Panc1 (cell line): ENCODE results near the gene ADH5. TPM values are rescaled to one million over a fixed set of nuclear protein-coding genes. Genes with fewer than 3 reads are reported as not detected.

Source experiments
- ATAC-seq: fragments of 200-7000 bp; cut with Tn5 transposase; 2 replicates; pipeline ENCODE4 v1.9.1; 2020; ENCODE audit warnings: mild to moderate bottlenecking, moderate library complexity
- BruUV-seq: library from RNA; stranded (reverse); fragments of 400-500 nt; replicated peaks from 2 replicates; lab custom pipeline; 2021; lab: Mats Ljungman, UMichigan
- CTCF ChIA-PET: fragments of 300-600 bp; sonication (Branson Sonifier 250); formaldehyde crosslinking; loops from one replicate; lab custom pipeline; 2022; ENCODE audit warnings: antibody characterized with exemption; lab: Charles Lee
- POLR2A ChIA-PET: fragments of 300-600 bp; sonication (Branson Sonifier 250); formaldehyde crosslinking; loops from one replicate; lab custom pipeline; 2022; ENCODE audit warnings: antibody characterized with exemption; lab: Charles Lee
- DNase-seq: peaks from one replicate; pipeline ENCODE4 v3.0.0-alpha.2; 2010; ENCODE audit warnings: low read depth, low spot score
- H3K27ac ChIP-seq: 2 replicates; pipeline ENCODE4 v1.5.1; 2011; ENCODE audit warnings: mild to moderate bottlenecking, low read length, inconsistent platforms
- H3K27me3 ChIP-seq: fragments of 200-500 bp; sonication (Bioruptor generic); 2 replicates; pipeline ENCODE4 v1.6.0; 2014; ENCODE audit warnings: low read length, inconsistent platforms; ENCODE audit not compliant: control insufficient read depth, insufficient read depth
- H3K36me3 ChIP-seq: fragments of 200-500 bp; sonication (Bioruptor generic); 2 replicates; pipeline ENCODE4 v1.5.1; 2014; ENCODE audit warnings: inconsistent platforms, mild to moderate bottlenecking, low read length, moderate library complexity; ENCODE audit not compliant: control insufficient read depth, insufficient read depth
- H3K4me1 ChIP-seq: 2 replicates; pipeline ENCODE4 v1.5.1; 2011; ENCODE audit warnings: inconsistent platforms, mild to moderate bottlenecking, low read length, moderate library complexity; ENCODE audit not compliant: control insufficient read depth, insufficient read depth
- H3K4me3 ChIP-seq, 2 experiments: 2 replicates each; pipeline ENCODE4 v1.5.1; 2011 to 2012; ENCODE audit warnings: low read depth in 2 of 2, low read length in 2 of 2, mild to moderate bottlenecking in 2 of 2, inconsistent platforms in 1 of 2, moderate library complexity in 1 of 2
- H3K9me3 ChIP-seq: fragments of 200-500 bp; sonication (Bioruptor generic); 2 replicates; pipeline ENCODE4 v1.5.1; 2014; ENCODE audit warnings: low read depth, mild to moderate bottlenecking, inconsistent platforms, low read length, moderate library complexity; ENCODE audit not compliant: control insufficient read depth, insufficient read depth
- POLR2AphosphoS5 ChIP-seq: IDR thresholded peaks from 2 replicates; pipeline ENCODE4 v1.6.1; 2012; ENCODE audit warnings: mild to moderate bottlenecking, low read depth, low read length, moderate library complexity
- SIN3A ChIP-seq: IDR thresholded peaks from 2 replicates; pipeline ENCODE4 v1.6.1; 2012; ENCODE audit warnings: low read depth, mild to moderate bottlenecking, low read length, moderate library complexity, borderline replicate concordance; ENCODE audit not compliant: insufficient read depth
- TCF7L2 ChIP-seq: IDR thresholded peaks from 2 replicates; pipeline ENCODE4 v1.6.1; 2011; ENCODE audit warnings: mild to moderate bottlenecking, low read depth, low read length, inconsistent platforms
- in situ Hi-C: cut with HindIII; loops from 2 replicates; pipeline ENCODE4 v1.10.0; 2016; ENCODE audit warnings: low sequenced_read_pairs, low pct_unique_long_range_greater_than_20kb
- intact Hi-C: fragments of 100-400 bp; cut with micrococcal nuclease; formaldehyde crosslinking; loops from one replicate; pipeline ENCODE4 v1.10.0; 2022; ENCODE audit not compliant: unreplicated experiment
- total RNA-seq: library from RNA; stranded (reverse); gene quantifications from one replicate; pipeline ENCODE4 v1.2.1, GENCODE V29; 2021; ENCODE audit not compliant: unreplicated experiment
- TF ChIP-seq, protein P1 (sequence below), 2 experiments: IDR thresholded peaks; 2 replicates each; pipeline ENCODE4 v1.6.1; 2011 to 2012; ENCODE audit warnings: low read depth in 2 of 2, control low read depth in 1 of 2, low read length in 1 of 2, mild to moderate bottlenecking in 1 of 2, moderate library complexity in 1 of 2; ENCODE audit not compliant: insufficient read depth in 1 of 2
- TF ChIP-seq, protein P2 (sequence below): fragments of 450-650 bp; IDR thresholded peaks from 2 replicates; pipeline ENCODE4 v1.5.1; 2017; ENCODE audit warnings: mild to moderate bottlenecking

ADH5 gene
- total RNA-seq, 1 experiment from 2014 or later = 117 TPM

DNA sequence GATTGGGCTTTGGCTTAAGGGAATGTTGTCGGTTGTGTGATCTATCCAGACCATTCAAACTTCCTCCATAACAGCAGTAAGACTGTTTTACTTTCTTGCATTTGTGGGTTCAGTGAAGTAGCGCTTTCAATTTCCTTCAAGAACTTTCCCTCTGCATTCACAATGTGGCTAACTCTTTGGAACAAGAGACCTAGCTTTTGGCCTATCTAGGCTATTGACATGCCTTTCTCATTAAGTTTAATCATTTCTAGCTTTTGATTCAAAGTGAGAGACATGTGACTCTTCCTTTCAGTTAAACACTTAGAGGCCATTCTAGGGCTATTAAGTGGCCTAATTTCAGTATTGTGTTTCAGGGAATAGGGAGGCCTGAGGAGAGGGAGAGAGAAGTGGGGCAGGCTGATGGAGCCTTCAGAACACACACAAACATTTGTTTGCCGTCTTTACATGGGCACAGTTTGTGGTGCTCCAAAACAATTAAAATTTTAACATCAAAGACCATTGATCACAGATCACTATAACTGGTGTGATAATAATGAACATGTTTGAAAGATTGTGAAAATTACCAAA is 34.1 kb downstream of the ADH5 start:
- Histone ChIP-seq H3K27me3 (no peaks in the 10 kb centered on the region), H3K27ac (no peak overlapping the region), H3K9me3 (no peaks in the 10 kb centered on the region), H3K4me1 (peaks cover 11% of the 10 kb centered on the region), H3K4me3 (no peak overlapping the region), H3K36me3 (no peaks in the 10 kb centered on the region; the same call in 1 of the 2 replicates)
- no peak for TF ChIP-seq POLR2AphosphoS5
- no peak for TF ChIP-seq SIN3A
- TF ChIP-seq, protein P1, sequence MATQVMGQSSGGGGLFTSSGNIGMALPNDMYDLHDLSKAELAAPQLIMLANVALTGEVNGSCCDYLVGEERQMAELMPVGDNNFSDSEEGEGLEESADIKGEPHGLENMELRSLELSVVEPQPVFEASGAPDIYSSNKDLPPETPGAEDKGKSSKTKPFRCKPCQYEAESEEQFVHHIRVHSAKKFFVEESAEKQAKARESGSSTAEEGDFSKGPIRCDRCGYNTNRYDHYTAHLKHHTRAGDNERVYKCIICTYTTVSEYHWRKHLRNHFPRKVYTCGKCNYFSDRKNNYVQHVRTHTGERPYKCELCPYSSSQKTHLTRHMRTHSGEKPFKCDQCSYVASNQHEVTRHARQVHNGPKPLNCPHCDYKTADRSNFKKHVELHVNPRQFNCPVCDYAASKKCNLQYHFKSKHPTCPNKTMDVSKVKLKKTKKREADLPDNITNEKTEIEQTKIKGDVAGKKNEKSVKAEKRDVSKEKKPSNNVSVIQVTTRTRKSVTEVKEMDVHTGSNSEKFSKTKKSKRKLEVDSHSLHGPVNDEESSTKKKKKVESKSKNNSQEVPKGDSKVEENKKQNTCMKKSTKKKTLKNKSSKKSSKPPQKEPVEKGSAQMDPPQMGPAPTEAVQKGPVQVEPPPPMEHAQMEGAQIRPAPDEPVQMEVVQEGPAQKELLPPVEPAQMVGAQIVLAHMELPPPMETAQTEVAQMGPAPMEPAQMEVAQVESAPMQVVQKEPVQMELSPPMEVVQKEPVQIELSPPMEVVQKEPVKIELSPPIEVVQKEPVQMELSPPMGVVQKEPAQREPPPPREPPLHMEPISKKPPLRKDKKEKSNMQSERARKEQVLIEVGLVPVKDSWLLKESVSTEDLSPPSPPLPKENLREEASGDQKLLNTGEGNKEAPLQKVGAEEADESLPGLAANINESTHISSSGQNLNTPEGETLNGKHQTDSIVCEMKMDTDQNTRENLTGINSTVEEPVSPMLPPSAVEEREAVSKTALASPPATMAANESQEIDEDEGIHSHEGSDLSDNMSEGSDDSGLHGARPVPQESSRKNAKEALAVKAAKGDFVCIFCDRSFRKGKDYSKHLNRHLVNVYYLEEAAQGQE (IDR thresholded peaks at IDR 0.05; ENCODE audit: insufficient read depth in 1 of 2, low read depth in 2 of 2, low read length in 1 of 2) = no peak
- no peak for TF ChIP-seq TCF7L2
- TF ChIP-seq, protein P2, sequence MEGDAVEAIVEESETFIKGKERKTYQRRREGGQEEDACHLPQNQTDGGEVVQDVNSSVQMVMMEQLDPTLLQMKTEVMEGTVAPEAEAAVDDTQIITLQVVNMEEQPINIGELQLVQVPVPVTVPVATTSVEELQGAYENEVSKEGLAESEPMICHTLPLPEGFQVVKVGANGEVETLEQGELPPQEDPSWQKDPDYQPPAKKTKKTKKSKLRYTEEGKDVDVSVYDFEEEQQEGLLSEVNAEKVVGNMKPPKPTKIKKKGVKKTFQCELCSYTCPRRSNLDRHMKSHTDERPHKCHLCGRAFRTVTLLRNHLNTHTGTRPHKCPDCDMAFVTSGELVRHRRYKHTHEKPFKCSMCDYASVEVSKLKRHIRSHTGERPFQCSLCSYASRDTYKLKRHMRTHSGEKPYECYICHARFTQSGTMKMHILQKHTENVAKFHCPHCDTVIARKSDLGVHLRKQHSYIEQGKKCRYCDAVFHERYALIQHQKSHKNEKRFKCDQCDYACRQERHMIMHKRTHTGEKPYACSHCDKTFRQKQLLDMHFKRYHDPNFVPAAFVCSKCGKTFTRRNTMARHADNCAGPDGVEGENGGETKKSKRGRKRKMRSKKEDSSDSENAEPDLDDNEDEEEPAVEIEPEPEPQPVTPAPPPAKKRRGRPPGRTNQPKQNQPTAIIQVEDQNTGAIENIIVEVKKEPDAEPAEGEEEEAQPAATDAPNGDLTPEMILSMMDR = no peak
- ATAC-seq (no peak), DNase-seq (no peak)
- no TSS peak for BruUV-seq
- ChIA-PET POLR2A (no interaction called here), CTCF (no interaction called here)
- intact Hi-C loops (loop anchor here (10.0 kb wide), 1 partner anchor 130 kb away; the partner anchor contains the start of gene EIF4E), in situ Hi-C loops (no loop called here)

DNA sequence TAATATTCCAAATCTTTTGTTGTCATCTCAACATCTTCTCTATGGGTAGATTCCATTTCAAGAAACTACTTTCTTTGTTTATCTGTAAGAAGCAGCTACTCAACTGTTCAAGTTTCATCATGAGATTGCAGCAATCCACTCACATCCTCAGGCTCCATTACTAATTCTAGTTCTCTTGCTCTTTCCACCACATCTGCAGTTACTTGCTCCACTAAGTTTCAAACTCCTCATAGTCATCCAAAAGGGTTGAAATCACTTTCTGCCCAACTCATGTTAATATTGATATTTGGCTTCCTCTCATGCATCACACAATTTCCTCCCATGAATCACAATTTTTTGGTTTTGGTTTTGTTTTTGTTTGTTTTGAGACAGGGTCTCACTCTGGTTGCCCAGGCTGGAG is 35.7 kb downstream of the ADH5 start:
- no peaks in the 10 kb centered on the region for H3K27me3 ChIP-seq
- ATAC-seq (no peak), DNase-seq (no peak)
- CTCF ChIA-PET = no interaction called here
- intact Hi-C loops (loop anchor here (10.0 kb wide), 1 partner anchor 128 kb away; the partner anchor contains the start of gene EIF4E), in situ Hi-C loops (no loop called here)
- no peak overlapping the region for H3K27ac ChIP-seq
- peaks cover 3% of the 10 kb centered on the region for H3K36me3 ChIP-seq
- POLR2A ChIA-PET = no interaction called here
- H3K9me3 ChIP-seq = no peaks in the 10 kb centered on the region
- TF ChIP-seq, protein P1 (IDR thresholded peaks at IDR 0.05; ENCODE audit: insufficient read depth in 1 of 2, low read depth in 2 of 2, low read length in 1 of 2) = no peak
- TF ChIP-seq POLR2AphosphoS5 (no peak), TCF7L2 (no peak), SIN3A (no peak)
- TF ChIP-seq, protein P2 = no peak
- no peak overlapping the region for H3K4me3 ChIP-seq
- H3K4me1 ChIP-seq = peaks cover 5% of the 10 kb centered on the region
- no TSS peak for BruUV-seq
